A673 (cell line): Measurements from ENCODE around the gene SFXN5. TPM values are rescaled to one million over a fixed set of nuclear protein-coding genes. Genes with fewer than 3 reads are reported as not detected.

ENCODE experiments used
- BruUV-seq: library from RNA; stranded (reverse); fragments of 400-500 nt; replicated peaks from 2 replicates; lab custom pipeline; 2021; lab: Mats Ljungman, UMichigan
- CTCF ChIA-PET: fragments of 300-600 bp; sonication (Branson Sonifier 250); formaldehyde crosslinking; loops from one replicate; lab custom pipeline; 2022; ENCODE audit warnings: antibody characterized with exemption; lab: Charles Lee
- POLR2A ChIA-PET: fragments of 300-600 bp; sonication (Branson Sonifier 250); formaldehyde crosslinking; loops from one replicate; lab custom pipeline; 2022; ENCODE audit warnings: antibody characterized with exemption; ENCODE audit not compliant: low non-redundant PET; lab: Charles Lee
- DNase-seq: peaks from one replicate; pipeline ENCODE4 v3.0.0-alpha.2; 2015; ENCODE audit warnings: low spot score
- H3K27ac ChIP-seq: fragments of 200-600 bp; sonication (generic); 2 replicates; pipeline ENCODE4 v1.5.1; 2016; ENCODE audit warnings: mixed run types, low read depth, mild to moderate bottlenecking, mixed read lengths, antibody characterized with exemption, low read length; ENCODE audit not compliant: poor library complexity, severe bottlenecking
- H3K27me3 ChIP-seq: fragments of 200-600 bp; sonication (generic); replicated peaks from 2 replicates; pipeline ENCODE4 v1.6.1; 2017; ENCODE audit warnings: mixed run types, low read depth, mild to moderate bottlenecking, mixed read lengths, antibody characterized with exemption, low read length; ENCODE audit not compliant: insufficient read depth, poor library complexity
- H3K36me3 ChIP-seq: fragments of 200-600 bp; sonication (generic); 2 replicates; pipeline ENCODE4 v1.6.1; 2016; ENCODE audit warnings: mixed run types, mild to moderate bottlenecking, mixed read lengths, antibody characterized with exemption, low read length; ENCODE audit not compliant: insufficient read depth, poor library complexity, severe bottlenecking
- H3K4me1 ChIP-seq: fragments of 200-600 bp; sonication (generic); 2 replicates; pipeline ENCODE4 v1.6.1; 2017; ENCODE audit warnings: mixed run types, mild to moderate bottlenecking, mixed read lengths, antibody characterized with exemption, low read length; ENCODE audit not compliant: insufficient read depth, poor library complexity, severe bottlenecking
- H3K4me3 ChIP-seq: fragments of 200-600 bp; sonication (generic); 2 replicates; pipeline ENCODE4 v1.5.1; 2016; ENCODE audit warnings: low read depth, mixed run types, mild to moderate bottlenecking, mixed read lengths, low read length; ENCODE audit not compliant: poor library complexity, severe bottlenecking
- H3K9me3 ChIP-seq: fragments of 200-600 bp; sonication (generic); 2 replicates; pipeline ENCODE4 v1.6.1; 2016; ENCODE audit warnings: mixed run types, low read depth, mild to moderate bottlenecking, mixed read lengths, antibody characterized with exemption, low read length; ENCODE audit not compliant: poor library complexity, severe bottlenecking
- CTCF ChIP-seq: fragments of 300-800, 200-600 bp; sonication (generic); conservative IDR thresholded peaks from 2 replicates; pipeline ENCODE4 v1.5.1; 2017; ENCODE audit warnings: low read depth, mild to moderate bottlenecking, antibody characterized with exemption, low read length, moderate library complexity, mixed read lengths
- EZH2 ChIP-seq: fragments of 200-600 bp; sonication (generic); IDR thresholded peaks from 2 replicates; pipeline ENCODE4 v1.6.1; 2017; ENCODE audit warnings: borderline replicate concordance, low read depth, mild to moderate bottlenecking, mixed read lengths, antibody characterized with exemption, low read length; ENCODE audit not compliant: poor library complexity, severe bottlenecking
- intact Hi-C: fragments of 100-400 bp; cut with micrococcal nuclease; formaldehyde crosslinking; loops from one replicate; pipeline ENCODE4 v1.10.0; 2022; ENCODE audit not compliant: unreplicated experiment
- total RNA-seq: library from RNA; stranded (reverse); gene quantifications from 2 replicates; pipeline ENCODE4 v1.2.3, GENCODE V29; 2021

SFXN5 gene
- total RNA-seq, 1 experiment from 2014 or later, result 23.1 TPM

DNA sequence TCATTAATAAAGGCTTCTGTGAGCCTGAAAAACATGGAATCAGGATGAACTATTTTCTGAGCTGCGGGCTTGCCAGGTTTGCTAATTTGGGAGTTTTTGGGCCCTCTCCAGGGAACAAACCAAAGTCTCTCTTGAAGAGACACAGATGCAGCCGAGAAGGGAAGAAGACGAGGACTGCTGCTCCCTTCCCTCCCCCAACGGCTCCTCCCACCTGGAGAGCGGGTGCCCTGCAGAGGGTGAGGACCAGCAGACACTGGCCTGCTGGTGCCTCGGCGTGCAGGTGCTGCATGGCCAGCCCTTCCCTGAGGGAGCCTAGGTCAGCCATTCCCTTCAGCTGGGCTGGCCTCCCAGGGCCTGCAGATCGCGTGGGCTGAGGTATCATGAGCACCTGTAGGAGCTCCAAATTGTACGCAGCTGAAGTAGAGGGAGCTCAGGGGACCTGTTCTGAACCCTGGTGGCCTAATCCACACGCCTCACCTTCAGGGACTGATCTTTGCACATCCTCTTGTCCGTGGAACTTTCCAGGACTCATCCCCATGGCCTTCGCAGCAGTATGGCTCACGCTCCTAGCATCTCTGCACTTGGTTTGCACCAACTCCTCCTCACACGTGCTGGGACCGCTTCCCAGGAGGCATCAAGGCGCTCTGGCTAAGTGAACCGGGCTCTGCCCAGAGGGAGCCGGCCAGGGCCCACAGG, 134.7 kb downstream of the SFXN5 start:
- POLR2A ChIA-PET, result no interaction called here
- DNase-seq, result no peak
- no peak overlapping the region for H3K4me3 ChIP-seq
- BruUV-seq, result no TSS peak
- no peaks in the 10 kb centered on the region for H3K36me3 ChIP-seq
- no peak overlapping the region for H3K27ac ChIP-seq
- H3K4me1 ChIP-seq, result no peaks in the 10 kb centered on the region
- no peaks in the 10 kb centered on the region for H3K27me3 ChIP-seq
- CTCF ChIA-PET, result no interaction called here
- H3K9me3 ChIP-seq, result no peaks in the 10 kb centered on the region
- intact Hi-C loops, result no loop called here
- no peak for TF ChIP-seq CTCF
- TF ChIP-seq EZH2, result no peak

DNA sequence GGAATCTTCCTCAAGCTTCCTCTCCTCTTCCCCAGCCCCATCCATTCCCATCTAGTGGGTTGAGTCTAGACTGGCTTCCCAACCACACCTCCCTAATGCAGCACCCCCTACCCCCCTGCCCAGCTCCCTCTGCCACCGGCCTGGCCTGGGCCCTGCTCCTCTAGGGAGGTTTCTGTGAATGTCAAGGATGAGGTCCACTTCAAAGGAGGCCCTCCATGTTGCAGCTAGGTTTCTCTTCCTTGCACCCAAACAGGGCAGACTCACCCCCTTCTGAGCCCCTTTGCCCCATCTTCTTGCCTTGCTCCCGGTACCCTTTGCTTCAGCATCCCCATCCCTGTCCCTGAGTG, 135.9 kb downstream of the SFXN5 start:
- Histone ChIP-seq H3K4me3 (no peak overlapping the region), H3K27me3 (no peaks in the 10 kb centered on the region), H3K27ac (no peak overlapping the region), H3K4me1 (no peaks in the 10 kb centered on the region), H3K9me3 (no peaks in the 10 kb centered on the region), H3K36me3 (no peaks in the 10 kb centered on the region)
- no TSS peak for BruUV-seq
- CTCF ChIA-PET, result interaction anchor here (1.3 kb wide), 1 partner anchor 43 kb away, joined by 4 read pairs; no protein-coding TSS in a partner anchor
- intact Hi-C loops, result loop anchor here (2.0 kb wide), 1 partner anchor 43 kb away; no protein-coding TSS in a partner anchor
- DNase-seq, result no peak
- TF ChIP-seq EZH2 (no peak), CTCF (no peak)
- POLR2A ChIA-PET, result no interaction called here

GRCh38 chr2:72934683-72935610, 136.6 kb downstream of the SFXN5 start:
- ChIA-PET POLR2A (no interaction called here), CTCF (interaction anchor here (1.3 kb wide), 1 partner anchor 42 kb away, joined by 4 read pairs; no protein-coding TSS in a partner anchor)
- DNase-seq, result peak; percentile 22
- Histone ChIP-seq H3K4me1 (no peaks in the 10 kb centered on the region), H3K27ac (no peak overlapping the region), H3K27me3 (peaks cover 6% of the 10 kb centered on the region), H3K4me3 (no peak overlapping the region), H3K9me3 (no peaks in the 10 kb centered on the region), H3K36me3 (no peaks in the 10 kb centered on the region)
- intact Hi-C loops, result loop anchor here (2.0 kb wide), 1 partner anchor 42 kb away; no protein-coding TSS in a partner anchor
- TF ChIP-seq EZH2 (no peak), CTCF (peak; percentile 43)
- no TSS peak for BruUV-seq
